HG03066 (cell line): ENCODE results near the gene CPNE4.

Experiments
- ATAC-seq: cut with Tn5 transposase; IDR thresholded peaks from one replicate; pipeline ENCODE4 v1.9.1; 2021; ENCODE audit warnings: low read depth; ENCODE audit not compliant: unreplicated experiment

CPNE4 gene

DNA sequence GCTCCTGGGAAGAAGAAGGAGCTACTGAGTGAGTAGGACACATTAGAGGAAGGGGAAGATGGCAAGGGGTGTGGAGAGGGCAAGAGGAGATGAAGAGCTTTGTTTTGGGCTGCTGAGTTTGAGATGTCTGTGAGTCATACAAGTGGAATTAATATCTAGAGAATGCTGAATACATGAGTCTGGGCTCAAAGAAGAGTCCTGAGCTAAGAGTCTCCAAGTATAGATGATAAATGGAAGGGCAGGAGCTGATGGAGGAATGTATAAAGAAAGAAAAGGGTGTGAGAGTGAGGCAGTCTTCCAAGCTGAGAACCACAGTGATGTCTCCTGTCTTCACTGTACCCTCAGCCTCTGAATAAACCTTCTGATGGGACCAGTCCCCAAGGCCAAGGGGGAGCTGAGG lies 326.6 kb downstream of the CPNE4 start:
- ATAC-seq, result no peak

DNA sequence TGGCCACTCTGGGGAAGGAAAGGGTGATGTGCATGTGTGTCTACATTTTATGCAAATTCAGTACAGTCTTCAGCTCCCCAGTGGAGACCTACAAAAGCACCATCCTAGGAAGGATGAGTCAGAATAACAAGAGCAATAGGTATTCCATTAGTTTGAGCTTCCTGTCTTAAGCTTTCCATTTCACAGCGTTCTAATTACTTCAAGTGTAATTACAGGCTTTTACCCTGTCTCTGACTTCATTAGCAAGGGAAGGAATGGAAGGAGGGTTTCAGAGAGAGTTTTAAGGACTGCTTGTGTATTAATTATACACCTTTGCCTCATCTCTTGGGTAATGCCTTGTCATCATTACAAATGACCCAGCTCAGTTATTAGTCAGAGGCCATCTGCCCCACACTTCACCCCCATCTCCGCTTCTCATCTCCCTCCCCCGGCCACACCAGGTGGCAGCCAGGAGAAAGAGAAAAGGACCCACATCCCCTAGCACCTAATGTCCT lies 329.2 kb downstream of the CPNE4 start:
- peak; percentile 57 for ATAC-seq

DNA sequence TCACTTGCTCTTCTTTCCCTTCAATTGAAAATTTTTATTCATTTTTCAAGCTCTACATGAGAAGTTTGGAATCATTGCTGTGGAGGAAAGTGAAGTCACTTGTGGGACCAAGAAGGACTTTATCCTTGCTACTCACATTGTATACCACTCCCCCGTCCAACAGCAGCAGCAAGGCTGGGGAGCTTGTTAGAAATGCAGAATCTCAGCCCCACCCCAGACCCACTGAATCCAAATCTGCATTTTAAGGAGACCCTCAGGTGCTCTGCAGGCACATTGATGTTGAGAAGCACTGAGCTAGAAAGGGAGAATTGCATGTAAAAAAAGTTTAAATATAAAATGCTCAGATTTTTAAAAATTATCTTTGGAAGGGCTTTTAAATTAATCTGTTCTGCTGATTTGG lies 329.7 kb downstream of the CPNE4 start:
- ATAC-seq, result no peak

DNA sequence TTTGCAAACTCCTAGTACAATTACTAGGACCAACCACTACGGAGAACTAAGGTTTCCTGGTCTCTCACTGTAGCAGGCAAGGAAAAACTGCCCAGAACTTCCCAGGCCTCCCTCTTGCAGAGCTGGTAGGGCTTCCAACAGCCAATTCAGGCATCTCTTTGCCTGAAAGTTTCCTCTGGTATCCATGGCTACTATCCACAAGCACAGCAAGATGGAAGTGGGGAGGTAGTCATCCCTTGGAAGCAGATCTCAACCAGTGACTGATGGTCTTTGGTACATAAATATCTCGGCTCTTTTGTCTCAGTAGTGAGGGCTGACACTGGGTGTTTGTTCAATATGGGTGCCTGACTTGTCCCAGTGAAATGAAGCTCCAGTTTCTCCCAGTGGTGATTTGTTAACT lies 330.7 kb downstream of the CPNE4 start:
- no peak for ATAC-seq

DNA sequence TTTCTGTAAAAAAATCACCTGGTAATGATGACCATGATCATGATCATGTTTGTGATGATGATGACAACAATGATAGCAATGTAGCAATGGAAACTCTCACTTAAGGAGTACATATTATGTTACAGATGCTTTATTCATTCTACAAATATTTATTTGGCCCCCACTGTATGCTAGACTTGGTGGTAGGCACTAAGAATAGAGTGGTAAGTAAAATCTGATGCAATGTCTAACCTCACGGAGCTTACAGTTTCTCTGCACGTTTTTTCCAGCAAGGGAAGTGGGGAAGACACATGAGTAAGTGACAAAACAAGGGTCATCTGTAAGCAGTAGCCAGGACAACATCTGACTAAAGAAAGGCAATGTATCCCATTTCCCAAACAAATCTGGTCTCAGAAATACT lies 332.7 kb downstream of the CPNE4 start:
- ATAC-seq, result no peak

DNA sequence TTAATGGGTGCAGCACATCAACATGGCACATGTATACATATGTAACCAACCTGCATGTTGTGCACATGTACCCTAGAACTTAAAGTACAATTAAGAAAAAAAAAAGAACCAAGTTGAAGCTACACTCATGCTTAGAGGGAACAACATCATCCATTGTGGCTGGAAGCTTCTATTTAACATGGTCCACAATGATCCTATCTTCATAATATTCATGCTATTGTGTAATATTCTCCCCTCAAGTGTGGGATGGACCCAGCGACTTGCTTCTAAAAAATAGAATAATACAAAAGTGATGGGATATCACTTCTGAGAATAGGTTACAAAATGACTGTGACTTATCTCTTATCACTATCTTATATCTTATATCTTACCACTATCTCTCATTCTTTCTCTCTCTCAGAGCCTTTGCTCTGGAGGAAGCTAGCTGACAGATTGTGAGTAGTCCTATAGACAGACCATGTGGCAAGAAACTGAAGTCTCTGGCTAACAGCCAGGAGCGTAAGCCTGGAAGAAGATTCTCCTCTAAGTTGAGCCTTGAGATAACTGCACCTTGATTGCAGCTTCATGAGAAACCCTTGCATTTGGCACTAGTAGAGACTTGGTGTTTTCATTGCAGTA lies 333.6 kb downstream of the CPNE4 start:
- ATAC-seq, result no peak

DNA sequence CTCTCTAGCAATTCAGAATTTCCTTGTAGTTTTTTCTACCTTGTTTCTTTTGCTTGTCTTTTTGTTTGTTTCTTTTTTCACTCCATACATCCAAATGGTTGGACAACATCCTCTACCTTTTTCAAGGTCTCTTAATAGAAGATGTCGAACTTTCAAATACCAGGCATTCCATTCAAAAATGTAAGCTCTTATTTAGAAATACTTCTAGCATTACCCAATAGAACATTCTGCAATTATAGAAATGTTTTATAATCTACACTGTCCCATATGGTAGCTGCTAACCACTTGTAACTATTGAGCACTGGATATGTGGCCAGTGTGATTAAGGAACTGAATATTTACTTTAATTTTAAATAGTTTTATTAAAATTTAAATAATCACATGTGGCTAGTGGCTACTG lies 335.8 kb downstream of the CPNE4 start:
- no peak for ATAC-seq

DNA sequence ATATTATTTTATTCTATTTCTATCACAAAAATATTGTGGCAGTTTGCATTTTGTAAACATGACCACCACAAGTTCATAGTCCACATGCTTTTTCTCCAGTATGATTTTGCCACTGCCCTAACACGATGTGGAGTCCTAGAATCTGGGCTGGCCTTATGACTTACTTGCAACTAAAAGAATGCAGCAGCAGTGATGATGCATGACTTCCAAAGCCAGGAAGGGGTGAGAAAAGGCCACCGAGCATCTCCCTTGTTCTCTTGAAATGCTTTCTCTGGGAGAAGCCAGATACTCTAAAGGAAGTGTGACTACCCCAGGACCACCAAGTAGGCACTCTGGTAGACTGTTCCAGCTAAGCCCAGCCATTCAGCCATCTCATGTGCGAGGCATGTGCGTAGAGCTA lies 340.4 kb downstream of the CPNE4 start:
- ATAC-seq, result no peak

DNA sequence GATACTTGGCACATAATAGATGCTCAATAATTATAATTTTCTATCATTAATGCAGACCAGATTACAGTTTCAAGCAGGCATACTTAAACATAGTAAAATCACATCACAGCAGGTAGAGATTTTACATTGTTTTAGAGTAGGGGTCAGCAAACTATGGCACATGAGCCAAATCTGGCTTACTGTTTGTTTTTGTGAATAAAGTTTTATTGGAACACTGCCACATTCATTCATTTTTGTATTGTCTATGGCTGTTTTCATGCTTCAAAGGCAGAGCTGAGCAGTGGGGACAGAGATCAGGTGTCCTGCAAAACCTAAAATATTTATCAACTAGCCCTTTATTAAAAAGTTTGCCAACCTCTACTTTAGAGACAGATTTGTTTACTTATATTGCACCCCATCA lies 342.5 kb downstream of the CPNE4 start:
- ATAC-seq, result no peak

DNA sequence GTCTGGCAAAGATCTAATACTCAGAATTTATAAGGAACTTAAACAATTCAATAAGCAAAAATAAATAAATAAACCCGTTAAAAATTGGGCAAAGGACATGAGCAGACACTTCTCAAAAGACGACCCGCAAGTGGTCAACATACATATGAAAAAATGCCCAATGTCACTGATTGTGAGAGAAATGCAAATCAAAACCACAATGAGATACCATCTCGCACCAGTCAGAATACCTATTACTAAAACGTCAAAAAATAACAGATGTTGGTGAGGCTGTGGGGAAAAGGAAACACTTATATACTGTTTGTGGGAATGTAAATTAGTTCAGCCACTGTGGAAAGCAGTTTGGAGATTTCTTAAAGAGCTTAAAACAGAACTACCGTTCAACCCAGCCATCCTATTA lies 344.0 kb downstream of the CPNE4 start:
- ATAC-seq, result no peak

DNA sequence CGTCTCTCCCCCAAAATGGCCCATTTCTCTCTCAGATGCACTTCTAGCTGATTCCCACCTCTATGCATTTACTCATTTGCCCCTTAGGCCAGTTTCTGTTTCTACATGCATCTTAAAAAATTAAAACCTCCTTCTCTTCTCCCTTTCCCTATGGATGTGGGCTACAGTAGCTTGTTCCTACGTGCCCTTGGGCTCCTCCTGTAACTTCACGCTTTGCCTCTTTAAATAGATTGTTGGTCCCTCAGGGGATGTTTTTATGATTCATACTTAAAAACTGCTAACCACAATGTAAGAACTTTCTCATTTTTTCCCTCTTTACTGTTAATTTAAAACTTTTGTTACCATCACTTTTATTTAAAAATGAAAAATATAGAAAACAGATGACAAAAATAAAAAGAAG lies 346.4 kb downstream of the CPNE4 start:
- ATAC-seq, result no peak

DNA sequence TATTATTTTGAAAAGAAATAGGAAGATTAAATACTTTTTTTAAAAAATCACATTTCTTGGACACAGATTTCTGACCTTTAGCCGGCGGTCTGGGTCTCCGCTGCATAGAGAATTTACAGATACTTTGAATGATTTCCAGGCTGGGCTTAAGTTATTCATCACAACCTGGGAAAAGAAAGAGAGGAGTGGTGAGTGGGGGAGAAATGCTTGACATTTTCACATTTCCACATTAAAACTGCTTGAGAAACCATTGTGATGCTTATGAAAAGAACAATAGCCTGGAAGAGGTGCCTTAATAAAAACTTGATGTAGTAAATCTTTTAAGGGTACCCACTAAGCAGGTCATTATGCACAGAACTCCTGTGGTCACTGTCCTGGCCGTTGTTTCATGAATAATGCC lies 365.2 kb downstream of the CPNE4 start:
- ATAC-seq, result no peak

DNA sequence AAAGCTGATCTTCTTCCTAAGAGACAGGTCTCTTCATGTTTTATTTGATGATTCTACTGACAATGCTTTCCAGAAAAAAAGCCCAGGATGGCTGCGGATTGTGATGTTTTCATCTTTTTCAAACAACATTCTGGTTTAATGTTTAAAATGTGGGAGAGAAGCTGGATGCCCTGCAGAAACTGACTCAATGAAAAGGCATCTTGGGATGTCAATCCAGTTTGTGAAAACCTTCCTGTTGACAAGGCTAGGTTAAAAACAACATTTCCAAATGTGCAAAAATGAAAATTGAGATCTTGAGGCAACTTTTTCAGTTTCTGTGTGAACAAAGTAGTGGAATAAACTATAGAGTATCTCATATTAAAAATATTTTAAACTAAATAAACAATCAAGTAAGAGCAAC lies 376.0 kb downstream of the CPNE4 start:
- ATAC-seq, result no peak

DNA sequence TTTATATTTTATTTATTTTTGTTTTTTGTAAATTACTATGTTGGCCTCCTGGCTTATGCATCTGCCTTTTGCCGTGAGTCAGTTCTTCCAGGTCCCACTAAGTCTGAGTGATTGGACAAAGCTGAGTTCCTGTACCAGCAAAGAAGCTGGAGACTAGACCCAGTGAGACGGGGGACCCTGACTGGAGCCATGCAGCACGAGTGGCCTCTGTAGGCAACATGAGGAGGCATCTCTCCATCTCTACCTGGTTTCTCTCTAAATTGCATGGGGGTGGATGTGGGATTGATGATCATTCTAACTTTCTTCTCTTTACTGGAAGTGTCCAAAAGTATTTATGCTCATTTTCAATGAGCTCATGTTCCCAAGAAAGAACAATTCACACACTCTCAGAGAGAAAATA lies 376.7 kb downstream of the CPNE4 start:
- ATAC-seq, result no peak

DNA sequence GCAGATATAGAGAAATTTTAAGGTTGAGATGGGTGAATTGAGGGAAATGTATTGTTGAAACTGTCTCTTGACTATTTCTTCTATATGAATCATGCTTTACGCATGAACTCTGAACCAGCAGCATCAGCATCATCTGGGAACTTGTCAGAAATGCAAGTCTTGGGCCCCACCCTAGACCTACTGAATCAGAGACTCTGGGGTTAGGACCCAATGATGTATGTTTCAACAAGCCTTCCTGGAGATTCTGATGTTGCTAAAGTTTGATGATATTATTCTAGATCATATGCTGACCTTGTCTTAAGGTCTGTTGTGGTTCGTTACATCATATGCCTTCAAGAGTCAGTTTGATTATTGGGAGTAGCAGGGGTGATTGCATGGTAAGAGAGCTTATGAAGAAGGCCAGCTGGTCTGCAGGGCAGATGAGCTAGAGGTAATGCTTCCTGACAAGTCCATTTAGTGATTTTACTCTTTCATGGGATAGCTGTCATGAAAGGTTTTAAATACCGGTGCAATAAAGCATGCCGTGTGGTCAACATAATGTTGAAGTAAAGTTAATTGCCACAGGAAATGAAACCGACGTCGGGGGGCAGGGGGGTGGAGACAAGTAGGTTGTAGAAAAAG lies 379.6 kb downstream of the CPNE4 start:
- no peak for ATAC-seq

DNA sequence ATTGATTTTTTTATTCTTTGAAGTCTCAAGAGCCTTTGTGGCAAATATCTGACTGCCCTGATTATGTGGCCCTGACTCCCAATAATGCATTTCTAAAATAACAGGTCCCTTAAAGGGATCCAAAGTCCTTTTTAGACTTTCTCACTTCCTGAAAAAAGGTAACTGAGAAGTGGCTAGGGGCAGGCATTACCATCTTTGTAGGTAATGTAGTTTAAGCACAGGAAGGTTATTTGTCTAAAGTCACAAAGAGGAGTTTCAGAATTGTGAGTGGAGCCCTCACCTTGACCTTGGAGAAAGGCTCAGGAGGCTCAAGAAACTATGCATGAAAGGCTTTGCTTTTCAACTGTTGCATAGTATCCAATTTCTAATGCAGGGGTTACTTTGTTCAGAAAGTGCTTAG lies 389.2 kb downstream of the CPNE4 start:
- ATAC-seq, result no peak

DNA sequence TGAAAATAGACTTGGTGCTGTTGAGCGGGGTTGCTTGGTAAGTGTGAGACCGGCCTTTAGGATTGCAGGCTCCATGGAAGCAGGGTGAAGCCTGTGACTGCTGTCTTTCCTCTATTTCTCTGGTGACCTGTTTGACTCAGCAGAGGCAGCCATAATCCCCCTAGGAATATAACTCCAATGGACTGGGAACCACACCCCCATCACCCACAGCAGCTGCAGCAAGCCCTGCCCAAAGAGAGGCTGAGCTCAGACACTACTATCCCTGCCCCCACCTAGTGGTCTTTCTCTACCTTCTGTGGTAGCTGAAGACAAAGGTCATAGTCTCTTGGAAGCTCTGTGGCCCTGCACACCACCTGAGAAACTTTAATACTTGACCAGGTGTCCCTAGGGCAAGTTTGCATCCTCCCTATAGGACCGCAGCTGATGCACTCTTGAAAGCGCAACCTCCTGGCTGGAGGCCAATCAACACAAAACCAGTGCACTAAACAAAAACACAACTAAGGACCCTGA lies 398.5 kb downstream of the CPNE4 start:
- ATAC-seq, result no peak

DNA sequence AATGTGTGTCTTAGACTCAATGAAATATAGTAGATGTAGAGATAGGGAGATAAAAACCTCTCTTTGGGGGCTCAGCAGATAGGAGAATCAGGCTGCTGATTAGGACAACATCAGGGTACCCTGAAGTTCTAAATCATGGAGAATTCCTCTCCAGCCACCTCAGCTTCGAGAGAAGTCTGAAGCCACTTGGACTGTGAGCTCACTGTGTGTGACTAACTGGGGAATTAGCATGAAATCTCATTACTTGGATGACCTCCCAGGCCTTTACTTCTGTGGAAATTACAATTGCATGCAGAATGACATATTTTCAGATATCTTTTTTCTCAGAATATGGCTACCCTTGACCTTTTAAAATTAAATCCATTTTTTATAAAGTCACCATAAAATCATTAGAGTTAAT lies 404.0 kb downstream of the CPNE4 start:
- no peak for ATAC-seq

DNA sequence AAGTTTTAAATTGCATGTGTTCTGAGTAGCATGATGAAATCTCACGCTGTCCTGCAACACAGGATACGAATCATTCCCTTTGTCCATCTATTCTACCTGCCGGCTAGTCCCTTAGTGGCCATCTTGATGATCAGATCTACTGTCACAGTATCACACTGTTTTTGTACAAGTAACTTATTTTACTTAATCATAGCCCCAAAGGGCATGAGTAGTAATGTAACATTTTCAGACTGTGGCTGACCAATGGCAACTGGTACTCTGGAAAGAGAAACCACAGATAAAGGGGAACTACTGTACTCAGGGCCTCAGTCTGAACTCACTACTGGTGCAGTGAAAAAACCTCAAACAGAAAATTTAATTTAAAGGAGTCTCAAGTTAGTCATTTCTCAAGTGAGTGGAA lies 404.7 kb downstream of the CPNE4 start:
- peak; percentile 97 for ATAC-seq

DNA sequence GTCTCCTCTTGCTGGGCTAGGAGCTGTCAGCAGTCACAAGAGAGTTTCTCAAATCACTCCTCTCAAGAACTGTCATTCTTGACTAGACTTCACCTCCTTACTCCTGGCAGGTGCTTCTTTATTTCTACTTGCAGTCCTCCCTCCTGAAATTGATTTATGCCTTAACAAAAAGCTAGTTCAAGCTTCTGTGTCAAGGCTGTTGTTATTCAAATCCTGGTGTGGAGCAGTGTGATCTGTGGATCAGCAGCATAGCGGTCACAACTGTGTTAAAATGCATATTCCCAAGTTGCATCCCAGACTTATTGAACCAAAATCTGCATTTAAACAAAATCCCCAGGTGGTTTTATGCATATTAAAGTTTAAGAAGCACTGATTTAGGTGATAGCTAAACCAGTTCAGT lies 411.4 kb downstream of the CPNE4 start:
- ATAC-seq, result no peak

DNA sequence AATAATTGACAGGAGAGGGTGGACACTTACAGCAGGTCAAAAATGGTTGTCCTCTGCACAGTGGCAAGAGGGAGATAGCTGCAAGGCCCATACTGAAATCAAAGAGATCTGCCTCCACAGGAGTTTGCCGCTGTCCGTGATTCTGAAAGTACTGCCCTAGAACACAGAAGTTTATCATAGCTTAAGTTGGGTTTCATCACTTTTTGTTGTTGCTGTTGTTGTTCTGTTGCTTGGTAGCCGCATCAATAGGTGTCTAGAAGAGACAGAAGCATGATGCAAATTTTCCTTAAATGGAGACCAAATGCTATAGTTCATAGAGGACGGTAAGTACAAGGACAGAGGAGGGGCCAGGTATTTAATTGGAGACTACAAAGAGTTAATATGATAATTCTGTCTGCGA lies 412.1 kb downstream of the CPNE4 start:
- no peak for ATAC-seq

DNA sequence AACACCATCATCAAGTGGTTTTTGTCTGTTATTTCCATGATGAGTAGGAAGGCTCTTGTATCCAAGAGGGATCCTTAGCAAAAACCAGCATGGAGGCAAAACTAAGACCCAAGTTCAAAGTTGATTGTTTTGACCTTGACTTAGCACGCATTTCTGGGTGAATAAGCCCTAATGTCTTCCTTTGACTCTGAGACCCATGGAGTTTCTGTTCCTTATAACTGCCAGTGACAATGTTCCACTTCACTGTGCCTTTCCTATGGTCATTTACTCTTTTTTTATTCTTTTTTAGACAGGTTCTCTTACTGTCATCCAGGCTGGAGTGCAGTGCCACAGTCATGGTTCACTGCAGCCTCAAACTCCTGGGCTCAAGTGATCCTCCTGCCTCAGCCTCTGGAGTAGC lies 413.8 kb downstream of the CPNE4 start:
- no peak for ATAC-seq
